GM12878 (cell line): ENCODE measurements around the gene ANKMY1. TPM values are rescaled to one million over a fixed set of nuclear protein-coding genes. Genes with fewer than 3 reads are reported as not detected.

Experiments
- ATAC-seq: fragments of 200-7000 bp; cut with Tn5 transposase; 3 replicates; pipeline ENCODE4 v1.9.1; 2020; ENCODE audit warnings: mild to moderate bottlenecking, moderate library complexity
- BruUV-seq: library from RNA; stranded (reverse); fragments of 400-500 nt; replicated peaks from 2 replicates; lab custom pipeline; 2021; lab: Mats Ljungman, UMichigan
- CTCF ChIA-PET: fragments of 300-600 bp; sonication (Branson Sonifier 250); formaldehyde crosslinking; extraction: SDS; loops from one replicate; lab custom pipeline; 2021; ENCODE audit warnings: inconsistent platforms; lab: Yijun Ruan, JAX
- POLR2A ChIA-PET: fragments of 350-600 bp; formaldehyde crosslinking; extraction: SDS; loops from one replicate; lab custom pipeline; 2021; ENCODE audit warnings: inconsistent platforms; lab: Charles Lee
- RAD21 ChIA-PET: fragments of 300-600 bp; sonication (Branson Sonifier 250); formaldehyde crosslinking; loops from one replicate; lab custom pipeline; 2023; ENCODE audit warnings: antibody characterized with exemption; ENCODE audit not compliant: unreplicated experiment; lab: Charles Lee
- SMC1A ChIA-PET: fragments of 300-600 bp; sonication (Branson Sonifier 250); formaldehyde crosslinking; loops from one replicate; lab custom pipeline; 2023; ENCODE audit not compliant: unreplicated experiment, uncharacterized antibody; lab: Charles Lee
- DNase-seq: peaks from one replicate; pipeline ENCODE4 v3.0.0-alpha.2; 2011; ENCODE audit warnings: low read depth, low spot score
- FAIRE-seq: peaks from 3 replicates; lab custom pipeline; 2011; peaks lifted over from hg19 to GRCh38; lab: Jason Lieb, UNC
- H2AFZ ChIP-seq: 2 replicates; pipeline ENCODE4 v1.6.0; 2011; ENCODE audit warnings: low read depth, low read length, control low read depth; ENCODE audit not compliant: control insufficient read depth
- H3K27ac ChIP-seq: 2 replicates; pipeline ENCODE4 v1.5.1; 2011; ENCODE audit warnings: control low read depth; ENCODE audit not compliant: control insufficient read depth, insufficient read depth
- H3K27me3 ChIP-seq, 2 experiments: replicated peaks in 1 of 2; 2 replicates each; pipeline versions ENCODE4 v1.6.0 to v1.6.1; 2011; ENCODE audit warnings: low read length in 1 of 2; ENCODE audit not compliant: control insufficient read depth in 2 of 2, insufficient read depth in 2 of 2
- H3K36me3 ChIP-seq, 2 experiments: 2 replicates each; pipeline ENCODE4 v1.5.1; 2011; ENCODE audit warnings: low read length in 1 of 2; ENCODE audit not compliant: control insufficient read depth in 2 of 2, insufficient read depth in 2 of 2
- H3K4me1 ChIP-seq: 2 replicates; pipeline ENCODE4 v1.6.1; 2011; ENCODE audit warnings: mild to moderate bottlenecking, low read length, moderate library complexity, mixed read lengths; ENCODE audit not compliant: control insufficient read depth, insufficient read depth
- H3K4me2 ChIP-seq: 2 replicates; pipeline ENCODE4 v1.6.0; 2011; ENCODE audit warnings: control low read depth; ENCODE audit not compliant: control insufficient read depth, insufficient read depth
- H3K4me3 ChIP-seq: fragments of 200-600 bp; sonication (generic); 2 replicates; pipeline ENCODE4 v1.5.1; 2016
- H3K79me2 ChIP-seq: 2 replicates; pipeline ENCODE4 v1.6.0; 2011; ENCODE audit warnings: low read length; ENCODE audit not compliant: control insufficient read depth, insufficient read depth
- H3K9ac ChIP-seq: 2 replicates; pipeline ENCODE4 v1.8.0; 2011; ENCODE audit warnings: low read length, control low read depth, mixed read lengths; ENCODE audit not compliant: control insufficient read depth, insufficient read depth
- H3K9me3 ChIP-seq: replicated peaks from 3 replicates; pipeline ENCODE4 v1.5.1; 2011; ENCODE audit warnings: mild to moderate bottlenecking, low read length; ENCODE audit not compliant: control insufficient read depth, insufficient read depth
- H4K20me1 ChIP-seq: 2 replicates; pipeline ENCODE4 v1.6.0; 2011; ENCODE audit not compliant: control insufficient read depth, insufficient read depth
- ASH2L ChIP-seq: fragments of 300-600, 200-600 bp; sonication (generic); IDR thresholded peaks from 2 replicates; pipeline ENCODE4 v1.6.1; 2017; ENCODE audit warnings: low read depth, mild to moderate bottlenecking, borderline replicate concordance
- ETV6 ChIP-seq, 2 experiments: fragments of 450-650 bp in 1 of 2; IDR thresholded peaks in 1 of 2; conservative IDR thresholded peaks in 1 of 2; 2 replicates each; pipeline ENCODE4 v1.6.1; 2014; ENCODE audit warnings: antibody characterized with exemption in 1 of 2, borderline replicate concordance in 1 of 2, low read depth in 1 of 2, mild to moderate bottlenecking in 1 of 2, moderate library complexity in 1 of 2
- FOXM1 ChIP-seq: IDR thresholded peaks from 2 replicates; pipeline ENCODE4 v1.6.1; 2012; ENCODE audit warnings: low read depth, mild to moderate bottlenecking, inconsistent platforms, low read length, moderate library complexity
- HDAC2 ChIP-seq: fragments of 200-600 bp; sonication (generic); IDR thresholded peaks from 2 replicates; pipeline ENCODE4 v1.6.1; 2017
- IKZF2 ChIP-seq, 2 experiments: fragments of 450-650 bp; IDR thresholded peaks; 2 replicates each; pipeline ENCODE4 v1.6.1; 2017; ENCODE audit warnings: mild to moderate bottlenecking in 2 of 2, moderate library complexity in 2 of 2
- LARP7 ChIP-seq: fragments of 450-650 bp; IDR thresholded peaks from 2 replicates; pipeline ENCODE4 v1.6.1; 2017; ENCODE audit warnings: mild to moderate bottlenecking
- SMAD5 ChIP-seq: IDR thresholded peaks from 2 replicates; pipeline ENCODE4 v1.6.1; 2016; ENCODE audit warnings: antibody characterized with exemption, low read depth
- SREBF2 ChIP-seq: IDR thresholded peaks from 2 replicates; pipeline ENCODE4 v1.6.1; 2012; ENCODE audit warnings: mild to moderate bottlenecking, low read length
- STAT1 ChIP-seq: fragments of 450-650 bp; conservative IDR thresholded peaks from 2 replicates; pipeline ENCODE4 v1.6.1; 2014; ENCODE audit warnings: antibody characterized with exemption, mild to moderate bottlenecking
- YBX1 ChIP-seq: fragments of 450-650 bp; IDR thresholded peaks from 2 replicates; pipeline ENCODE4 v1.6.1; 2016; ENCODE audit warnings: antibody characterized with exemption
- WGBS: methylation state at CpG from one replicate; pipeline ENCODE4 v1.1.6; 2016; ENCODE audit warnings: low lambda C conversion rate; ENCODE audit not compliant: insufficient replicate concordance, insufficient coverage; ENCODE audit errors: missing lambda C conversion rate; 5-methylcytosine and 5-hydroxymethylcytosine counted together
- in situ Hi-C: fragments of 300-500 bp; cut with MboI; formaldehyde crosslinking; loops from 9 replicates; pipeline ENCODE4 v1.14.3; 2018; ENCODE audit warnings: mixed read lengths
- intact Hi-C: fragments of 100-400 bp; cut with micrococcal nuclease; formaldehyde crosslinking; loops from one replicate; pipeline ENCODE4 v1.14.2; 2022; ENCODE audit not compliant: unreplicated experiment
- polyA plus RNA-seq, 11 experiments: library from polyadenylated mRNA; depleted of rRNA in 4 of 11; unstranded in 6 of 11; stranded (reverse) in 5 of 11; fragments of >200 nt; fragmentation: Nextera tagmentation in 4 of 11; fragmentation: Illumina TruSeq in 1 of 11; extraction: Ambion mirVana in 4 of 11; extraction: Trizol in 1 of 11; gene quantifications; 1 replicate in 1 of 11; 2 replicates in 10 of 11; pipeline versions ENCODE4 v1.2.1 to v1.2.3, GENCODE V29; 2011 to 2016; ENCODE audit warnings: inconsistent platforms in 2 of 11, missing spikeins in 2 of 11, low read depth in 1 of 11
- total RNA-seq, 4 experiments: library from RNA; depleted of rRNA in 3 of 4; stranded (reverse); fragments of >200 nt in 3 of 4; fragmentation: Illumina TruSeq in 1 of 4; extraction: Trizol in 1 of 4; gene quantifications; 2 replicates each; pipeline versions ENCODE4 v1.2.1 to v1.2.3, GENCODE V29; 2013 to 2021
- TF ChIP-seq, protein P1 (sequence below): fragments of 450-650 bp; IDR thresholded peaks from 2 replicates; pipeline ENCODE4 v1.6.1; 2017; ENCODE audit warnings: antibody characterized with exemption, mild to moderate bottlenecking, moderate library complexity
- TF ChIP-seq, protein P2 (sequence below): IDR thresholded peaks from 2 replicates; pipeline ENCODE4 v1.6.1; 2011; ENCODE audit warnings: mild to moderate bottlenecking, low read depth, low read length, moderate library complexity; ENCODE audit not compliant: insufficient replicate concordance
- TF ChIP-seq, protein P3 (sequence below): fragments of 450-650 bp; IDR thresholded peaks from 2 replicates; pipeline ENCODE4 v1.6.1; 2017; ENCODE audit warnings: mild to moderate bottlenecking, moderate library complexity
- TF ChIP-seq, protein P4 (sequence below): IDR thresholded peaks from 2 replicates; pipeline ENCODE4 v1.6.1; 2012; ENCODE audit warnings: low read depth, low read length, improper control_type of control experiment

ANKMY1 gene
- total and polyA plus RNA-seq, 10 of the 15 experiments (the other 5 are each of a cell fraction or from before 2014, with no cell fraction given): 1.1 to 15.3 (median 11.1) TPM

DNA sequence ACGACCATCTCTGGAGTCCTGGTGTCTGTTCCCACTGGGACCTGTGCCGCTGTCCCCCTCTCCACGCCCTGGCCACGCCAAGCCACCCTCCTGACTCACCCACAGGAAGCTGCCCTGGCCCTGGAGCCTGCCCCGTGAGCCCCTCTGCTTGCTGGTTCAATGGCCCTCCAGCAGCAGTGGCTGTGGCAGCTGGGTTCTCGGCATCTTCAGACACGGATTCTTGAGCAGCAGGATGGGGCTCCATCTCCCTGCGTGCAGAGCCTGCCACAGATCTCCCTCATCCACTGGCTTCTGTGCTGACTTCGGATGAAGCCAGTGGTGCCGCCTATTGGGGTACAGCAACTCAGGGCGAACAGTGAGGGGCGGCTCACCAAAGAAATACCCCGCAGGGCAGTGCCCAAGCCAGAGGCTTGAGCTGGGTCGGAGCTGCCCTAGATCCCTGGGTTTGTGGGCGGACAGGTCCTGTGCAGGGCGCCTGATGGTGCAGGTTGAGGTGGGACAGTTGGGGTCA is 42.7 kb upstream of the ANKMY1 start (continued):
- TF ChIP-seq, protein P1, sequence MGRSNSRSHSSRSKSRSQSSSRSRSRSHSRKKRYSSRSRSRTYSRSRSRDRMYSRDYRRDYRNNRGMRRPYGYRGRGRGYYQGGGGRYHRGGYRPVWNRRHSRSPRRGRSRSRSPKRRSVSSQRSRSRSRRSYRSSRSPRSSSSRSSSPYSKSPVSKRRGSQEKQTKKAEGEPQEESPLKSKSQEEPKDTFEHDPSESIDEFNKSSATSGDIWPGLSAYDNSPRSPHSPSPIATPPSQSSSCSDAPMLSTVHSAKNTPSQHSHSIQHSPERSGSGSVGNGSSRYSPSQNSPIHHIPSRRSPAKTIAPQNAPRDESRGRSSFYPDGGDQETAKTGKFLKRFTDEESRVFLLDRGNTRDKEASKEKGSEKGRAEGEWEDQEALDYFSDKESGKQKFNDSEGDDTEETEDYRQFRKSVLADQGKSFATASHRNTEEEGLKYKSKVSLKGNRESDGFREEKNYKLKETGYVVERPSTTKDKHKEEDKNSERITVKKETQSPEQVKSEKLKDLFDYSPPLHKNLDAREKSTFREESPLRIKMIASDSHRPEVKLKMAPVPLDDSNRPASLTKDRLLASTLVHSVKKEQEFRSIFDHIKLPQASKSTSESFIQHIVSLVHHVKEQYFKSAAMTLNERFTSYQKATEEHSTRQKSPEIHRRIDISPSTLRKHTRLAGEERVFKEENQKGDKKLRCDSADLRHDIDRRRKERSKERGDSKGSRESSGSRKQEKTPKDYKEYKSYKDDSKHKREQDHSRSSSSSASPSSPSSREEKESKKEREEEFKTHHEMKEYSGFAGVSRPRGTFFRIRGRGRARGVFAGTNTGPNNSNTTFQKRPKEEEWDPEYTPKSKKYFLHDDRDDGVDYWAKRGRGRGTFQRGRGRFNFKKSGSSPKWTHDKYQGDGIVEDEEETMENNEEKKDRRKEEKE: no peak
- TF ChIP-seq LARP7: no peak
- TF ChIP-seq ASH2L: no peak

DNA sequence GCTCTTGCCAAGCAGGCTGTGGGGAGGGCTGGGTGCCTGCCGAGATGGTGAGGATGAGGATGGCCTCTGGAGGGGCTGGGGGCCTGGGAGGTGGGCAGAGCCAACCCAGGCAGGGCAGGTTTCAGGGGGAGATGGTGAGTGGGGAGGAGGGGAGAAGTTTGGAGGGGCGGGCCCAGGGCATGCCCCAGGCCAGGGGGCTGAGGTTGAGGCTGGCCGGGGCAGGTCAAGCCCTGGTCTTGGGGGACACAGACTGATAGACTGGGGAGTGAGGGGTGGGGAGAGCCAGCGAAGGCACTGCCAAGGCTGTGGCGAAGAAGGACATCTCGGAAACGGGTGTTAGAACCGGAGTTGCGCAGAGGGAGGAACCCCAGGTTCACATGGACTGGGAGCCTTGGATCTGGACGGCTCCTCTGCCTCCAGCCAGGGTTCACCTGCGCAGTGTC is 41.4 kb upstream of the ANKMY1 start:
- Histone ChIP-seq H3K27ac (no peak overlapping the region), H3K79me2 (no peaks in the 10 kb centered on the region), H4K20me1 (no peaks in the 10 kb centered on the region), H3K9me3 (no peaks in the 10 kb centered on the region), H3K27me3 (no peaks in the 10 kb centered on the region), H3K4me2 (no peak overlapping the region), H3K4me1 (no peaks in the 10 kb centered on the region; the same call in 1 of the 2 replicates), H3K36me3 (peaks cover 0 to 19% of the 10 kb centered on the region in 2 experiments; a peak in 3 of 4 replicates), H2AFZ (no peak overlapping the region), H3K9ac (no peak overlapping the region), H3K4me3 (no peak overlapping the region)
- no peak for ATAC-seq
- RAD21 ChIA-PET: no interaction called here
- BruUV-seq: no TSS peak
- no peak for FAIRE-seq
- CTCF ChIA-PET: no interaction called here
- POLR2A ChIA-PET: no interaction called here
- in situ Hi-C loops (no loop called here), intact Hi-C loops (no loop called here)
- SMC1A ChIA-PET: no interaction called here
- WGBS: 81% methylated on average over 10 of the region's 11 CpGs
- no peak for DNase-seq
- TF ChIP-seq FOXM1 (no peak), STAT1 (no peak), ASH2L (no peak), HDAC2 (no peak), SMAD5 (no peak), YBX1 (no peak), SREBF2 (no peak), ETV6 (conservative IDR thresholded peaks at IDR 0.05 in 1 of 2, IDR thresholded peaks at IDR 0.05 in 1 of 2; ENCODE audit: borderline replicate concordance in 1 of 2, low read depth in 1 of 2) (no peak), IKZF2 (IDR thresholded peaks at IDR 0.05) (no peak)
- TF ChIP-seq, protein P2, sequence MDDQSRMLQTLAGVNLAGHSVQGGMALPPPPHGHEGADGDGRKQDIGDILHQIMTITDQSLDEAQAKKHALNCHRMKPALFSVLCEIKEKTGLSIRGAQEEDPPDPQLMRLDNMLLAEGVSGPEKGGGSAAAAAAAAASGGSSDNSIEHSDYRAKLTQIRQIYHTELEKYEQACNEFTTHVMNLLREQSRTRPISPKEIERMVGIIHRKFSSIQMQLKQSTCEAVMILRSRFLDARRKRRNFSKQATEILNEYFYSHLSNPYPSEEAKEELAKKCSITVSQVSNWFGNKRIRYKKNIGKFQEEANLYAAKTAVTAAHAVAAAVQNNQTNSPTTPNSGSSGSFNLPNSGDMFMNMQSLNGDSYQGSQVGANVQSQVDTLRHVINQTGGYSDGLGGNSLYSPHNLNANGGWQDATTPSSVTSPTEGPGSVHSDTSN: no peak
- TF ChIP-seq, protein P3, sequence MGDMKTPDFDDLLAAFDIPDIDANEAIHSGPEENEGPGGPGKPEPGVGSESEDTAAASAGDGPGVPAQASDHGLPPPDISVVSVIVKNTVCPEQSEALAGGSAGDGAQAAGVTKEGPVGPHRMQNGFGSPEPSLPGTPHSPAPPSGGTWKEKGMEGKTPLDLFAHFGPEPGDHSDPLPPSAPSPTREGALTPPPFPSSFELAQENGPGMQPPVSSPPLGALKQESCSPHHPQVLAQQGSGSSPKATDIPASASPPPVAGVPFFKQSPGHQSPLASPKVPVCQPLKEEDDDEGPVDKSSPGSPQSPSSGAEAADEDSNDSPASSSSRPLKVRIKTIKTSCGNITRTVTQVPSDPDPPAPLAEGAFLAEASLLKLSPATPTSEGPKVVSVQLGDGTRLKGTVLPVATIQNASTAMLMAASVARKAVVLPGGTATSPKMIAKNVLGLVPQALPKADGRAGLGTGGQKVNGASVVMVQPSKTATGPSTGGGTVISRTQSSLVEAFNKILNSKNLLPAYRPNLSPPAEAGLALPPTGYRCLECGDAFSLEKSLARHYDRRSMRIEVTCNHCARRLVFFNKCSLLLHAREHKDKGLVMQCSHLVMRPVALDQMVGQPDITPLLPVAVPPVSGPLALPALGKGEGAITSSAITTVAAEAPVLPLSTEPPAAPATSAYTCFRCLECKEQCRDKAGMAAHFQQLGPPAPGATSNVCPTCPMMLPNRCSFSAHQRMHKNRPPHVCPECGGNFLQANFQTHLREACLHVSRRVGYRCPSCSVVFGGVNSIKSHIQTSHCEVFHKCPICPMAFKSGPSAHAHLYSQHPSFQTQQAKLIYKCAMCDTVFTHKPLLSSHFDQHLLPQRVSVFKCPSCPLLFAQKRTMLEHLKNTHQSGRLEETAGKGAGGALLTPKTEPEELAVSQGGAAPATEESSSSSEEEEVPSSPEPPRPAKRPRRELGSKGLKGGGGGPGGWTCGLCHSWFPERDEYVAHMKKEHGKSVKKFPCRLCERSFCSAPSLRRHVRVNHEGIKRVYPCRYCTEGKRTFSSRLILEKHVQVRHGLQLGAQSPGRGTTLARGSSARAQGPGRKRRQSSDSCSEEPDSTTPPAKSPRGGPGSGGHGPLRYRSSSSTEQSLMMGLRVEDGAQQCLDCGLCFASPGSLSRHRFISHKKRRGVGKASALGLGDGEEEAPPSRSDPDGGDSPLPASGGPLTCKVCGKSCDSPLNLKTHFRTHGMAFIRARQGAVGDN: no peak
- TF ChIP-seq, protein P4, sequence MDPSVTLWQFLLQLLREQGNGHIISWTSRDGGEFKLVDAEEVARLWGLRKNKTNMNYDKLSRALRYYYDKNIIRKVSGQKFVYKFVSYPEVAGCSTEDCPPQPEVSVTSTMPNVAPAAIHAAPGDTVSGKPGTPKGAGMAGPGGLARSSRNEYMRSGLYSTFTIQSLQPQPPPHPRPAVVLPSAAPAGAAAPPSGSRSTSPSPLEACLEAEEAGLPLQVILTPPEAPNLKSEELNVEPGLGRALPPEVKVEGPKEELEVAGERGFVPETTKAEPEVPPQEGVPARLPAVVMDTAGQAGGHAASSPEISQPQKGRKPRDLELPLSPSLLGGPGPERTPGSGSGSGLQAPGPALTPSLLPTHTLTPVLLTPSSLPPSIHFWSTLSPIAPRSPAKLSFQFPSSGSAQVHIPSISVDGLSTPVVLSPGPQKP: no peak
